Measurements from ENCODE around the gene TNIK. TPM values are rescaled to one million over a fixed set of nuclear protein-coding genes. Genes with fewer than 3 reads are reported as not detected.

Gene TNIK
- total RNA-seq, 1 experiment from 2014 or later, result 8.7 TPM

GRCh38 chr3:171283183-171283847 is 176.9 kb downstream of the TNIK start:
- peak; percentile 34 for DNase-seq (ENCODE audit: low read depth)

GRCh38 chr3:171282041-171282440 is 178.2 kb downstream of the TNIK start:
- no peak for DNase-seq (ENCODE audit: low read depth)

GRCh38 chr3:171281256-171281992 is 178.8 kb downstream of the TNIK start:
- DNase-seq (ENCODE audit: low read depth), result no peak

GRCh38 chr3:171279972-171280371 is 180.2 kb downstream of the TNIK start:
- no peak for DNase-seq (ENCODE audit: low read depth)

DNA sequence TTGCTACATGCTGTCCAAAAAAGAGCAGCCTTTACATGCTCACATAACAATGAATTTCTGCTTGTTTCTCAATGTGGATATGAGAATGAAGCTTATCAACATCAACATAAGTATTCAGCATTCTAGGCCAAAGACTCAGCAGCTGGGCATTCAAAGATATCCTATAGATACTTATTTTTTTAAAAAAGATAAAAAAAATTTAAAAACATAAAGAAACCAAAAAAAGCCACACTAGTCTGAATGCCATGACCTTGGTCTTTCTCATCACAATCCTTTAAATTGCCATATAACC is 182.0 kb downstream of the TNIK start:
- DNase-seq (ENCODE audit: low read depth), result no peak

GRCh38 chr3:171277456-171278298 is 182.5 kb downstream of the TNIK start:
- DNase-seq (ENCODE audit: low read depth), result no peak

- no peak for DNase-seq (ENCODE audit: low read depth)
These were observed 183.3 kb downstream of the TNIK start for GRCh38 chr3:171276923-171277322.

DNA sequence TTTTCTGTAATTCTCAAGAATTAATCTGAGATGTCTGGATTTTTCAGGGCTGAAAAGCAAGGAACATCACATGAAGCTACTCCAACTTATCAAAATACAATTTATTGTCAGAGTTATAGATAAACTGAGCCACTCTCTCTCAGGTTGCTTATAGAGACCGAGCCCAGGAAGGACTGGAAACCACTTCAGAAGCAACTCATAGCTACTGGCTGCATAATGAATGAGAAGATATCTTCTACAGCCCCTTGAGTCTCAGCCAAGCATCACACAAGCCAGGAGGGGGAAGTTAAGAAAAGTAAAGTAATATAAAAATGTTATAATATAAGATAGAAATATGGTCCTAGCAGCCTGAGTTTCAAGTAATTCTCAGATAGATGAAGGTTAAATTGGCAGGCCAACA is 186.0 kb downstream of the TNIK start:
- no peak for DNase-seq (ENCODE audit: low read depth)

GRCh38 chr3:171270541-171270940 is 189.7 kb downstream of the TNIK start:
- DNase-seq (ENCODE audit: low read depth), result no peak

- no peak for DNase-seq (ENCODE audit: low read depth)
These were observed 190.7 kb downstream of the TNIK start for GRCh38 chr3:171269542-171269941.

DNA sequence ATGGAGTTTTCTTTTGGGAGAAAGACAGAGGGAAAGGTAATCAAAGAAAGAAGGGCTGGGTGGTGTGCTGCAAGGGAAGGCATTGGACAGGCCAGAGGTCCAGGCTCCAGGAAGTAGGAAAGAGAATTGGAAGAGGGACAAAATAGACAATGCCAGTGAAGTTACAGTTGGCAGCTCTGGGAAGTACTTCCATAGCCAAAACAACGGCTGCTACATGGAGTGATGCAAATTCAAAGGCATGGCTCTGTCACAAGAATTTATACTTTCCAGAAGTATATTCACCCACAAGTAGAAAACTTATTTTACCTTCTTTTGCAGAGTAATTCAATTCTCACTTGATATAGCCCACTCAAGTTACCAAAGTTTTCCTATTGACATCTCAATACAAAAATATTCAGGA is 191.5 kb downstream of the TNIK start:
- DNase-seq (ENCODE audit: low read depth), result no peak

DNA sequence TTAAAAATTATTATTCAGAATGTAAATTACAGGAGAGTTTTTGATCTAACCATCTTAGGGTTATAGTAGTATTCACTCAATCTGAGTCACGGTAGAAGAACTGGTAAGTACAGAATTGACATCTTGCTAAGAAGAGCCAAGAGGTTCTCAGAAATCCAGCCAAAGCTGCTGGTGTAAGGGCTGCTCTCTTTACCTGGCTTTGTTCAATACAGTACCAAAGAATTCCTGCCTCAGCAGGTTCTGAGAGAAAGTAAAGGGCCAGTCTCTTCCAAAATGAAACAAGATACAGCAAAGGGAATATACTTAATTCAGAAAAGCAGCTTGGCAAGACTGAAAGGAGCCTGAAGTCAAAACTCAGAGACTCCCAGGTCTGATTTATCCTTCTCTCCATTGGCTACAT is 193.1 kb downstream of the TNIK start:
- no peak for DNase-seq (ENCODE audit: low read depth)

- no peak for DNase-seq (ENCODE audit: low read depth)
These were observed 193.5 kb downstream of the TNIK start for GRCh38 chr3:171266740-171267073.

GRCh38 chr3:171266034-171266739 is 194.0 kb downstream of the TNIK start:
- no peak for DNase-seq (ENCODE audit: low read depth)

DNA sequence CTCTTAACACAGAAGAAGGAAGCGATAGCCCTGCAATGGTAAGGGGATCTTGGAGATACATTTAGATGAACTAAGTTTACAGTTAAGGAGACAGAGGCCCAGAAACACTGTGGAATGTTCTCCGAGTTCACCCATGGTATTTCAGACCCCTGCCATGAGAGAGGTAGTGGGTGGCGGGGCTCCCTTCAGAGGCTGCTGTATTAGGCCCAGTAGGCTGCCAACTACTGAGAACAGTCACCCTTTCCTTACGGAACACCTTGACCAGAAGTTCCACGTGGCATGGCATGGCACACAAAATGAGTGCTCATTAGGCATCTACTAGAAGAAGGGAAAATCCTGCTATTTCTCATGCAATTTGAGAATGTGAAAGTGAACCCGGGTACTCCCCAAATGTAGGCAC is 195.4 kb downstream of the TNIK start:
- DNase-seq (ENCODE audit: low read depth), result no peak

GRCh38 chr3:171262431-171262830 is 197.8 kb downstream of the TNIK start:
- DNase-seq (ENCODE audit: low read depth), result no peak

DNA sequence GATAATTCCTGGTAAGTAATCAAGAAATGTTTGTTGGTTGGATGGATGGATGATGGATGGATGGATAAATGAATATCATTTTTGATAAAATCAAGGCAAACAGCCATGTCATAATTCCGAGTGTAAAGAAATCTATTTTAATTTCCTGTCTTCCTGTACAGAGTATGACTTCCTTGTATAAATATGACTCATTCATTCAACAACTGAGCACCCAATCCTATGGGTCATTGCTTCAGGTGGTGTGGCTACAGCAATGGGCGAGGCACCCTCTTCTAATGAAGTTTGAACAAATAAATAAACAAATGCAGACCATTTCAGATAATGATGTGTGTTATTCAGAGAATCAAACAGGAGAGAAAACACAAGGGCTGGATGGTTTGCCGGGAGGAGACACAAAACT is 198.7 kb downstream of the TNIK start:
- DNase-seq (ENCODE audit: low read depth), result peak; percentile 50

DNA sequence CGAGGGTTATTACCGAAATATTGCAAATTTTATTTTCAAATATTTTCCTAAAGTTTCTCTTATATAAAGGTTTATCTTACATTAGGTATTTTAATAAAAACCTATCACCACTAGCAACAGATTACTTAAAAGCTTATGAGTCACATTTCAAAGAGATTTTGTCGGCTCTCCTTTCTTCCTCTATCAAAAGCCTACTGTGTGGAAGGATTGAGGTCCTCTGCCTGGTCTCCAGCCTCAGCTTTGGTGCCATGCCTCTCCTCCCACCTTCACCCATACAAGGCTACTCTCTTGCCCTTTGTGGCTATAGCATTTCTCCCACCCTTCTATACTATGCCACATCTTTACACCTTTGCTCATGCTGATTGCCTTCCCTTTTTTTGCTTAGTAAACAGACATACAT is 199.3 kb downstream of the TNIK start:
- DNase-seq (ENCODE audit: low read depth), result no peak

- no peak for DNase-seq (ENCODE audit: low read depth)
These were observed 199.7 kb downstream of the TNIK start for GRCh38 chr3:171260466-171260865.

GRCh38 chr3:171258316-171258715 is 201.9 kb downstream of the TNIK start:
- no peak for DNase-seq (ENCODE audit: low read depth)

DNA sequence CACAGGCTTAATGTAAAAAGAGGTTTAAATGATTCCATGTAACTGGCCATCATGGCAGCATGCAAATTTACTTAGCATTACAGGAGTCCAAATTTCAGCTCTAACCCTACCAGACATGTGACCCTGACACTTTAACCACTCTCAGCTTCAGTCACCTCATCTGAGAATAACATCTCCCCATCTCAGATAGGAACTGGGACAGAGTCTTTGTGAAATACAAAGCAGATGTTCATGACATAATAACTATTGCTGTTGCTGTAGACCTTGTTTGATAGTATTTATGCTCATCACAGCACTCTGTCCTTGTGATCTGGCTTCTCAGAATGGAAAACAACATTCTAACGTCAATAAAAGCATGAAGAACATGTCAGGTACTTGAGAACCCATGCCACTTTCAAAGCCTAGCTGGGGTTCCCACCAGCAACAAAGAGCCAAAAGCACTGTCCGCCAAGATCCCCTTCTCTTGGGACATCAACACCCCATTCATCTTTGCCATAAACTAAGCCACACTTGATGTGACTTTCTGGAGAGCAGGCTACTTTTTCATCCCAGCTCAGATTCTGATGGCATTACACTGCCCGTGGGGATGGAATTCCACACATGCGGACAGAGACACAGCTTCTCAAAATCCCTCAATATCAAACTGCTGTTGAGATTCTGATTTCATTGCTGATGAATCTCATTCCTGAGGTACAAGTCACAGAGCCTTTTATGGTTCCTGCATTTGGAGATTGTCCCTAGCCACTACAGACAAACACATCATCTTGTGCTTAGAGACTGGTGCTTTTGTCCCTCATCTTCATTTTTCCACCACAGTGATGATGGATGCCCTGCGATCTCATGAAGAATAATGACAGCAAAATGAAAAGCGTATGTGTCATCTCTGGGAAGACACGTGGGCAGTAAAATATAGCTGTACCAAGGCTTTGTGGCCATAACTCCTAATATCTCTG is 202.7 kb downstream of the TNIK start:
- DNase-seq (ENCODE audit: low read depth), result no peak

Data from Daoy (cell line).